CD4-positive, CD25-positive, alpha-beta regulatory T cell (primary cell): ENCODE data around the gene NBAS. TPM values are rescaled to one million over a fixed set of nuclear protein-coding genes. Genes with fewer than 3 reads are reported as not detected.

Experiments
- ATAC-seq, 2 donors: fragments of 150-1000 bp; cut with Tn5 transposase; one replicate each; pipeline ENCODE4 v1.10.0; 2021; ENCODE audit warnings: low read depth in 2 of 2, moderate number of reproducible peaks in 2 of 2, moderate library complexity in 1 of 2
- DNase-seq, 3 donors: peaks; one replicate each; pipeline versions ENCODE4 v3.0.0 to v3.0.0-alpha.2; 2012 to 2022; ENCODE audit warnings: mixed read lengths in 1 of 3
- H3K27ac ChIP-seq: one replicate; pipeline ENCODE4 v1.7.0; 2013; ENCODE audit warnings: mild to moderate bottlenecking, low read length; ENCODE audit not compliant: insufficient read depth, poor library complexity, severe bottlenecking
- H3K27me3 ChIP-seq: one replicate; pipeline ENCODE4 v1.7.0; 2013; ENCODE audit warnings: low read length; ENCODE audit not compliant: control insufficient read depth, insufficient read depth
- H3K36me3 ChIP-seq: one replicate; pipeline ENCODE4 v1.7.0; 2013; ENCODE audit warnings: mild to moderate bottlenecking, low read length, moderate library complexity; ENCODE audit not compliant: control insufficient read depth, insufficient read depth
- H3K4me1 ChIP-seq: 2 replicates; pipeline ENCODE4 v1.7.0; 2013; ENCODE audit warnings: mild to moderate bottlenecking, low read length; ENCODE audit not compliant: insufficient read depth, control insufficient read depth, poor library complexity, severe bottlenecking
- H3K4me3 ChIP-seq: one replicate; pipeline ENCODE4 v1.7.0; 2013; ENCODE audit warnings: low read depth, mild to moderate bottlenecking, low read length, moderate library complexity
- H3K9me3 ChIP-seq, 2 experiments: 1 replicate in 1 of 2; 2 replicates in 1 of 2; pipeline ENCODE4 v1.7.0; 2013; ENCODE audit warnings: low read length in 2 of 2, mild to moderate bottlenecking in 1 of 2, moderate library complexity in 1 of 2; ENCODE audit not compliant: control insufficient read depth in 2 of 2
- H3K27ac Mint-ChIP-seq, 3 donors: one replicate each; pipeline ENCODE4 v1.8.0; 2020 to 2022; ENCODE audit warnings: mild to moderate bottlenecking in 3 of 3, mixed read lengths in 3 of 3, moderate library complexity in 2 of 3
- H3K27me3 Mint-ChIP-seq: one replicate; pipeline ENCODE4 v1.8.0; 2022; ENCODE audit warnings: mild to moderate bottlenecking, mixed read lengths
- H3K36me3 Mint-ChIP-seq: one replicate; pipeline ENCODE4 v1.8.0; 2020; ENCODE audit warnings: mixed read lengths
- H3K4me1 Mint-ChIP-seq, 4 donors: one replicate each; pipeline ENCODE4 v1.8.0; 2020 to 2022; ENCODE audit warnings: mixed read lengths in 4 of 4, mild to moderate bottlenecking in 1 of 4
- H3K4me3 Mint-ChIP-seq, 4 donors: one replicate each; pipeline ENCODE4 v1.8.0; 2020 to 2022; ENCODE audit warnings: mild to moderate bottlenecking in 4 of 4, mixed read lengths in 4 of 4, moderate library complexity in 3 of 4
- H3K9me3 Mint-ChIP-seq, 7 donors: one replicate each; pipeline ENCODE4 v1.8.0; 2020 to 2022; ENCODE audit warnings: mixed read lengths in 7 of 7, mild to moderate bottlenecking in 3 of 7, moderate library complexity in 2 of 7
- polyA plus RNA-seq, 4 donors: library from polyadenylated mRNA; unstranded; fragments of 300-500 nt; fragmentation: Illumina TruSeq; gene quantifications; one replicate each; pipeline ENCODE4 v1.2.3, GENCODE V29; 2021
- total RNA-seq: library from RNA; stranded (reverse); gene quantifications from one replicate; pipeline ENCODE4 v1.2.3, GENCODE V29; 2022

NBAS gene
- total and polyA plus RNA-seq, 5 donors from 2014 or later, result 18.5 to 31.9 (median 19.5) TPM

DNA sequence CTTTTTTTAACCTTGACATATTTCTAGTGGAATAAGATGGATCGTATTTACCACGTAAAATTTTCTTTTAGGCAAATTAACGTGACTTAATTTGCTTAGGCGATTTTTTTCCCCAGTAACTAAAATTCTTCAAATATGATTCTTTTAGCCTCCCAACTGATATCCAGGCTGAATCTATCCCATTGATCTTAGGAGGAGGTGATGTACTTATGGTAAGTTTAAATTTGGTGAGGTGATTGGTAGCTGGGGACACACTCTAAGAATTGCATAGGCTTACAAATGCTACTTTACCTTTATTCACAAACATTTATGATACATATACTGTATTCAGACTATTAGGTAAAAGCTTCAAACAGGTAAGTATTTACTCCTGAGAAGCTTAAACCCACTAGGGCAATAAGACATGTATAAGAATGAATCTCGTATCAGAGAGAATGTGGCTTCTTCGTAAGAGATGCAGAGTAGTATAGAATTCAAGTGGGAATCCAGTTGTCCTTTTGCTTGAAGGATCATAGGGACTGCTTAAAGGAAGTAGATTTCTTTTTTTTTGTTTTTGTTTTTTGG is 34.3 kb upstream of the NBAS start:
- no peaks in the 10 kb centered on the region for H3K27me3 ChIP-seq
- Mint-ChIP-seq H3K9me3 (peaks cover 0 to 2% (median 0%) of the 10 kb centered on the region in 7 donors), H3K27ac (no peak overlapping the region), H3K27me3 (no peaks in the 10 kb centered on the region), H3K36me3 (peaks cover 30% of the 10 kb centered on the region), H3K4me1 (peaks cover 30 to 55% (median 52%) of the 10 kb centered on the region in 4 donors), H3K4me3 (no peak overlapping the region)
- H3K9me3 ChIP-seq, result no peaks in the 10 kb centered on the region
- H3K4me1 ChIP-seq, result peaks cover 26% of the 10 kb centered on the region
- no peak for ATAC-seq
- no peak overlapping the region for H3K4me3 ChIP-seq
- DNase-seq, result no peak
- no peak overlapping the region for H3K27ac ChIP-seq
- peaks cover 50% of the 10 kb centered on the region for H3K36me3 ChIP-seq

DNA sequence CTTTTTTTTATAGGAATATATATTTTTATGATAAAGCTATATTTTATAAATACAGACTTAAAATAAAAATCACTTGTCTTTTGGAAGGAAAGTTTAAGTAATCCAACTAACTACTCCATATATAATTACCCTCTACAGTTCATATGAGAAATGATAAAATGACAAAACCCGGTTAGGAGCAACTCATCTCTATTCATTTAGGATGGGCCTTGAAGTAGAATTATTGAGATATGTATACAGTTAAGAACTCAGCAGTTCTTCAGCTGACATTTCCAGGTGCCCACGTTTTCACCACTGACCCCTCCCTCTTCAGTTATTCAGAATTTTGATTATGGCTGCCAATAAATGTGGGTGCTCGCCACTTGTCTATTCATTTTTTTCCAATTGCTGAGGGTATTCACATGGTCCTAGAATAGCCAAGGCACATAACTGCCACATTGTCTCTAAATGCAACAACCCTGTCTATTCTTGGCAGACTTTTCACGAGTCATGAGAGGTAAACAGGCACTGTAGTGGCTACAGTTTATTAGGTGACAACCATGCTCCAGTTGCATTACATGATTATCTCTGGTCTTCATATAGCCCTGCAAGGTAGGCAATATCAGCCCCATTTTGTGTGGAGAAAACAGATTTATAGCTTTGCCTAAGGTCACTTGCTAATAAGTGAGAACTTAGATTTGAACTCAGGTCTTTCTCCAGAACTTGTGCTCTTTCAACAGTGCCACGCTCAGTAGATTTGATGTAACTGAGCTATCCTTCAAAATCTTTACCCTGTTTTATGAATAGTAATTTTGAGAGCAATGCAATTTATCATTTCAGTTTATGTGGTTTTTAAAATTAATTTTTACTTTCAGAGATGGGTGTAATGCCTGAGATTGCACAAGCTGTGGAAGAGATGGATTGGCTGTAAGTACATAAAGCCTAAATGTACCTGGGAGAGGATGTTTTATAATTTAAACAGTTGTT is 33.4 kb upstream of the NBAS start:
- Histone ChIP-seq H3K4me1 (peaks cover 26% of the 10 kb centered on the region), H3K4me3 (no peak overlapping the region), H3K27me3 (no peaks in the 10 kb centered on the region), H3K36me3 (peaks cover 42% of the 10 kb centered on the region), H3K27ac (no peak overlapping the region), H3K9me3 (no peaks in the 10 kb centered on the region)
- Mint-ChIP-seq H3K27ac (no peak overlapping the region), H3K27me3 (no peaks in the 10 kb centered on the region), H3K9me3 (peaks cover 0 to 2% (median 0%) of the 10 kb centered on the region in 7 donors), H3K36me3 (peaks cover 26% of the 10 kb centered on the region), H3K4me1 (peaks cover 30 to 55% (median 49%) of the 10 kb centered on the region in 4 donors), H3K4me3 (no peak overlapping the region)
- ATAC-seq (no peak), DNase-seq (no peak)

DNA sequence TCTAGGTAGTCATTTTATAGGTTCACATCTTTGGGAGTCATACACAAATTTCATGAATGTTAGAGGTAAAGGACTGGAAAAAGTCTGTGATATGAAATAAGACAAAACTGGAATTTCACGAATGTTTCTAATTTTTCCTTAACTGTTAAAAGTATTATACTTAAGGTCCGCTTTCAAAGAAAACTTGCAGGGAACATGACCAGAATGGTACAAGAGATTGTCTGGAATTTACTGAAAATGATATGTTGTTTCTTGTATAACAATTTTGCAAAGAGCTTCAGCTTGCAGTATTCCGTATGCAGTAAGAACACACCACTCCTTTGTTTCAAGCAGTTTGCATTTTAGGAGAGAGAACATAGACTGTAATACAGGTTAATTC is 32.2 kb upstream of the NBAS start:
- peaks cover 26% of the 10 kb centered on the region for H3K4me1 ChIP-seq
- ATAC-seq (no peak), DNase-seq (no peak)
- H3K36me3 Mint-ChIP-seq, result peaks cover 21% of the 10 kb centered on the region
- H3K36me3 ChIP-seq, result peaks cover 35% of the 10 kb centered on the region
- H3K27ac ChIP-seq, result no peak overlapping the region
- H3K27ac Mint-ChIP-seq, result peak overlapping the region in 2 of 3 donors; percentile 95 to 96
- H3K4me3 Mint-ChIP-seq, result peak overlapping the region; percentile 93 to 98 (median 95)
- peaks cover 0 to 2% (median 0%) of the 10 kb centered on the region in 7 donors for H3K9me3 Mint-ChIP-seq
- no peaks in the 10 kb centered on the region for H3K9me3 ChIP-seq
- H3K27me3 Mint-ChIP-seq, result no peaks in the 10 kb centered on the region
- no peaks in the 10 kb centered on the region for H3K27me3 ChIP-seq
- peaks cover 30 to 56% (median 47%) of the 10 kb centered on the region in 4 donors for H3K4me1 Mint-ChIP-seq
- H3K4me3 ChIP-seq, result peak overlapping the region; percentile 21

DNA sequence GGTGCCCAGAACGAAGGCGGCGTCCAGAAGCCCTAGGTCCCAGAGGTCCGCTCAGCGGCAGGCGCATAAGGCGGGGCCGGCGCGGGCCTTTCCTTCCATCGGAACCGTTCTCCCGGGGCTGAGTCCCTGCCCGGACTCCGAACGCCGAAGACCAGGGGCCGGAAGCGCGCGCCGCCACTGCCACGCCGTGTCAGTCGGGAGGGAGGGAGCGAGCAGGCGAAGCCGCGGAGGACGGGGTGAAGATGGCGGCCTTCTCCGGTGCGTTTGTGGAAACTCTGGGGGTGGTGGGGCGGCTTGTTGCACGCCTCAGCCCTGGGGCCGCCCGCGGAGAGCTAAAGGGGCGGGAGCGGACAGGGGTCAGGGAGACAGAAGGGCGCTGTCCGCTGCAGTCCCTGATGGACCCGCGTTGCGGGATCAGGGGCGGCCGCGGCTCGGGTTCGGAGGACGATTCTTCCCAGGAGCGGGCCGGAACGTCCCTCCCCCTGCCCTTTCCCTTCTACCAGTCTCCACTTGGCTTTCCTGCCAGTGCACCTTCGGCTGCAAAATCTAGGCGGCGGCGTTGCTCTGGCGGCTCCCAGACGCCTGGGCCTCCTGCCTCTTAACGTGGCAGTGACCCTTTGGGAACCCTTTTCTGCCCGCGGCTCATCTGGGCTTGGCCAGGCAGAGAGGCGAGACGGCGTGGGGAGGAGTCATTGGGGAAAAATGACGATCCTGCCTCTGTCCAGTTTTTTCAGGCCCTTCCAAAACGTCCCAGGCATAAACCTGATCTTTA is 30.7 kb upstream of the NBAS start, which contains the start of gene DDX1:
DDX1 (plus strand) TSS at position 177 of the 772 bp plus-strand sequence; CDS start at position 243, 66 bp downstream.
- Mint-ChIP-seq H3K36me3 (peaks cover 13% of the 10 kb centered on the region), H3K27ac (peak within 1 kb of the TSS; percentile 95 to 96 (median 96)), H3K9me3 (peaks cover 0 to 2% (median 0%) of the 10 kb centered on the region in 7 donors), H3K4me3 (peak within 1 kb of the TSS; percentile 93 to 98 (median 95)), H3K27me3 (no peaks in the 10 kb centered on the region), H3K4me1 (peaks cover 25 to 55% (median 42%) of the 10 kb centered on the region in 4 donors)
- Histone ChIP-seq H3K4me1 (peaks cover 26% of the 10 kb centered on the region), H3K4me3 (peak within 1 kb of the TSS; percentile 83), H3K9me3 (no peaks in the 10 kb centered on the region), H3K36me3 (peaks cover 20% of the 10 kb centered on the region), H3K27me3 (no peaks in the 10 kb centered on the region), H3K27ac (peak within 1 kb of the TSS; percentile 75)
- ATAC-seq, result peak; percentile 94 to 95
- DNase-seq, result peak; percentile 77 to 91 (median 84)

DNA sequence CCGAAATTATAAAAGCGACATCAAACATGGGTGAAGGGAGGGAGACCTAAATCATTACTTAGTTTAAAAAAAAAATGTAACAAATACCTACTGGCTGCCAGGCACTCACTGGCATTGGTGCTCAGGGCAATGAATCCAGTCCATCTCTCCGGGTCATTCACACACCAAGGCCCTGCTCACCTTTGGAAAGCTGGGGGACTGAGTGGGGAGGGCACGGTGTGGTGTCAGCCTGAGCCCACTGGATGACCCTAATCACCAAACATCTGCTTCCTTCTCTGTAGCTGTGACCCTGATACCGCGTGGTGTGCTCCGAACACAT is 30.2 kb upstream of the NBAS start:
- Mint-ChIP-seq H3K27me3 (no peaks in the 10 kb centered on the region), H3K9me3 (peaks cover 0 to 2% (median 0%) of the 10 kb centered on the region in 7 donors), H3K36me3 (peaks cover 11% of the 10 kb centered on the region), H3K27ac (peak overlapping the region; percentile 95 to 96 (median 96)), H3K4me1 (peaks cover 25 to 53% (median 41%) of the 10 kb centered on the region in 4 donors), H3K4me3 (peak overlapping the region; percentile 93 to 98 (median 95))
- Histone ChIP-seq H3K27ac (peak overlapping the region; percentile 75), H3K36me3 (peaks cover 15% of the 10 kb centered on the region), H3K9me3 (no peaks in the 10 kb centered on the region), H3K4me1 (peaks cover 26% of the 10 kb centered on the region), H3K27me3 (no peaks in the 10 kb centered on the region), H3K4me3 (peak overlapping the region; percentile 83)
- no peak for DNase-seq
- ATAC-seq, result no peak

DNA sequence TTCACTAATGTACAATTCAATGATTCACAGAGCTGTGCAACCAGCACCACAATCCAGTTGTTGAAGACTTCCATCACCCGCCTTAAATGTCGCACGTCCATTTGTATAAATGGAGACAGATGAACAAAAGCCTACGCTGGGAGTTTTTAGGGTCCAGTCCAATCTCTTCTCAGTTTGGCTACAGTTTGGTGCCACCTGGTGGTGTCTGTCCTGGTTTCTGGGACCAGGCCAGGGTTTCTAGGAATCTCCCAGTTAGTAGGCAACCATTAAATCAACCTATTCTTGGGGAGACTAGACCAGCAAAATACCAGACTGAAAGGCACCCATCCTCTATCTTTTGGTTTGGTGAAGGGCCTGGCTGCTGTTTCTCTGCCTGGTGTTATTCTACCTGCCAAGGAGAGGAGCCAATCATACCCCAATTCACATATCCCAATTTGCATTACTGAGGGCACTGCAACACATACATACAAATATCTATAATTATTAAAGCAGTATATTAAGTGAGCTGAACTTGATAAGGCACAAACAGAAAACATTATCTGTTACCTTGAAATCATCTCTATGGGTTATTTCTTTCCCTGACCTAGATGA is 27.3 kb upstream of the NBAS start:
- no peaks in the 10 kb centered on the region for H3K27me3 Mint-ChIP-seq
- peaks cover 10 to 26% (median 22%) of the 10 kb centered on the region in 4 donors for H3K4me1 Mint-ChIP-seq
- Histone ChIP-seq H3K36me3 (no peaks in the 10 kb centered on the region), H3K27me3 (no peaks in the 10 kb centered on the region), H3K9me3 (no peaks in the 10 kb centered on the region), H3K27ac (no peak overlapping the region), H3K4me3 (no peak overlapping the region), H3K4me1 (peaks cover 21% of the 10 kb centered on the region)
- H3K36me3 Mint-ChIP-seq, result no peaks in the 10 kb centered on the region
- no peak for ATAC-seq
- H3K27ac Mint-ChIP-seq, result no peak overlapping the region
- H3K4me3 Mint-ChIP-seq, result peak overlapping the region in 1 of 4 donors; percentile 54
- H3K9me3 Mint-ChIP-seq, result peaks cover 0 to 2% (median 0%) of the 10 kb centered on the region in 7 donors
- DNase-seq, result peak in 1 of 3 donors; percentile 13
